Loucy (cell line): Measurements from ENCODE around the gene HBQ1.

Experiments
- H2AFZ ChIP-seq: fragments of 200-600 bp; sonication (generic); 2 replicates; pipeline ENCODE4 v1.6.0; 2016; ENCODE audit warnings: antibody characterized with exemption, mild to moderate bottlenecking, low read length, moderate library complexity
- H3F3A ChIP-seq: fragments of 200-600 bp; 2 replicates; pipeline ENCODE4 v1.6.0; 2016; ENCODE audit warnings: antibody characterized with exemption, low read depth, mild to moderate bottlenecking
- H3K27me3 ChIP-seq: fragments of 200-600 bp; sonication (generic); 2 replicates; pipeline ENCODE4 v1.6.1; 2014; ENCODE audit warnings: low read length, mild to moderate bottlenecking; ENCODE audit not compliant: insufficient read depth, poor library complexity, severe bottlenecking
- H3K36me3 ChIP-seq: fragments of 200-600 bp; sonication (generic); 2 replicates; pipeline ENCODE4 v1.6.1; 2016; ENCODE audit warnings: low read length; ENCODE audit not compliant: insufficient read depth
- H3K4me1 ChIP-seq: fragments of 200-600 bp; sonication (generic); 2 replicates; pipeline ENCODE4 v1.5.1; 2014; ENCODE audit warnings: low read length, mild to moderate bottlenecking; ENCODE audit not compliant: insufficient read depth, poor library complexity, severe bottlenecking
- H3K4me2 ChIP-seq: fragments of 200-600 bp; sonication (generic); 2 replicates; pipeline ENCODE4 v1.6.0; 2014; ENCODE audit warnings: antibody characterized with exemption, low read length, low read depth, mild to moderate bottlenecking; ENCODE audit not compliant: poor library complexity, severe bottlenecking
- H3K4me3 ChIP-seq: fragments of 200-600 bp; sonication (generic); 2 replicates; pipeline ENCODE4 v1.5.1; 2014; ENCODE audit warnings: low read length, mild to moderate bottlenecking, mixed read lengths; ENCODE audit not compliant: poor library complexity, severe bottlenecking
- H3K79me2 ChIP-seq: fragments of 200-600 bp; sonication (generic); 2 replicates; pipeline ENCODE4 v1.6.1; 2014; ENCODE audit warnings: low read length; ENCODE audit not compliant: insufficient read depth
- H3K9ac ChIP-seq: fragments of 200-600 bp; sonication (generic); 2 replicates; pipeline ENCODE4 v1.6.0; 2014; ENCODE audit warnings: mild to moderate bottlenecking, low read depth, low read length, moderate library complexity; ENCODE audit not compliant: poor library complexity, severe bottlenecking
- H3K9me2 ChIP-seq: fragments of 200-600 bp; sonication (generic); replicated peaks from 2 replicates; pipeline ENCODE4 v1.6.1; 2016; ENCODE audit warnings: low read depth, low read length, mixed read lengths
- H3K9me3 ChIP-seq: fragments of 200-600 bp; sonication (generic); 2 replicates; pipeline ENCODE4 v1.6.1; 2014; ENCODE audit warnings: mild to moderate bottlenecking, antibody characterized with exemption, low read length, low read depth; ENCODE audit not compliant: insufficient read depth
- H4K20me1 ChIP-seq: fragments of 200-600 bp; sonication (generic); 2 replicates; pipeline ENCODE4 v1.6.0; 2014; ENCODE audit warnings: antibody characterized with exemption, low read length, mild to moderate bottlenecking; ENCODE audit not compliant: insufficient read depth, poor library complexity, severe bottlenecking
- CTCF ChIP-seq: fragments of 200-600 bp; sonication (generic); conservative IDR thresholded peaks from 2 replicates; pipeline ENCODE4 v1.5.1; 2014; ENCODE audit warnings: mild to moderate bottlenecking, antibody characterized with exemption, low read length
- EZH2phosphoT487 ChIP-seq: fragments of 200-600 bp; IDR thresholded peaks from 2 replicates; pipeline ENCODE4 v1.6.1; 2018; ENCODE audit warnings: antibody characterized with exemption, mild to moderate bottlenecking, moderate library complexity, borderline replicate concordance

The HBQ1 gene

DNA sequence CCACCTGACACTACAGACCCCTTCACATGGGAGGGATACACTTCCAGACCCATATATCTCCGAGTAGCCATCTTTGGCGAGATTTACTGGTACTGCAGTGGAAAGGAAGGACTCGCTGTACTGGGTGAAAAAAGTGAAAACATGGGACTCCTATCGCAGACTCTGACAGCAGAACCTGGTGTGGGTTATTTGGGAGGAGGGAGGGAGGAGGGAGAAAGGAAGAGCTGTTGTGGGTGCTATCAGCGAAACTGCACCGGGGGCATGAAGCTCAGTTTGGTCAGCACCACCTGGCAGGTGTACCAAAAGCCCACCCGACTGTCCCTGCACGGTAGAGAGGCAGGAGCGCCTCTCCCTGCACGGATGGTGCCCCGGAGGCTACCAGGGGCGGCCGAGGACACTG lies 5.0 kb downstream of the HBQ1 start:
- no peak for TF ChIP-seq CTCF
- TF ChIP-seq EZH2phosphoT487 = no peak
- Histone ChIP-seq H3K9me3 (no peaks in the 10 kb centered on the region), H4K20me1 (no peaks in the 10 kb centered on the region), H3K4me1 (no peaks in the 10 kb centered on the region), H3K4me3 (no peak overlapping the region), H3K4me2 (no peak overlapping the region), H3K9ac (no peak overlapping the region), H2AFZ (no peak overlapping the region), H3K27me3 (no peaks in the 10 kb centered on the region), H3K79me2 (no peaks in the 10 kb centered on the region), H3K9me2 (no peaks in the 10 kb centered on the region), H3F3A (no peaks in the 10 kb centered on the region), H3K36me3 (peaks cover 21% of the 10 kb centered on the region; the same call in 1 of the 2 replicates)

GRCh38 chr16:185691-186090 lies 5.4 kb downstream of the HBQ1 start:
- Histone ChIP-seq H3K27me3 (no peaks in the 10 kb centered on the region), H3K4me1 (no peaks in the 10 kb centered on the region), H3K4me2 (no peak overlapping the region), H3F3A (no peaks in the 10 kb centered on the region), H3K9ac (no peak overlapping the region), H3K4me3 (no peak overlapping the region), H3K36me3 (peaks cover 21% of the 10 kb centered on the region; the same call in 1 of the 2 replicates), H4K20me1 (no peaks in the 10 kb centered on the region), H3K9me3 (no peaks in the 10 kb centered on the region), H3K79me2 (no peaks in the 10 kb centered on the region), H3K9me2 (no peaks in the 10 kb centered on the region), H2AFZ (no peak overlapping the region)
- TF ChIP-seq EZH2phosphoT487 (no peak), CTCF (no peak)

GRCh38 chr16:187330-187729 lies 7.1 kb downstream of the HBQ1 start:
- no peaks in the 10 kb centered on the region for H3K4me1 ChIP-seq
- no peaks in the 10 kb centered on the region for H3K9me2 ChIP-seq
- no peaks in the 10 kb centered on the region for H3K79me2 ChIP-seq
- no peak overlapping the region for H3K9ac ChIP-seq
- H3K36me3 ChIP-seq = peaks cover 27% of the 10 kb centered on the region; the same call in 1 of the 2 replicates
- H3K27me3 ChIP-seq = no peaks in the 10 kb centered on the region
- no peaks in the 10 kb centered on the region for H4K20me1 ChIP-seq
- no peaks in the 10 kb centered on the region for H3F3A ChIP-seq
- no peak overlapping the region for H3K4me2 ChIP-seq
- TF ChIP-seq CTCF (no peak), EZH2phosphoT487 (no peak)
- no peak overlapping the region for H3K4me3 ChIP-seq
- H3K9me3 ChIP-seq = no peaks in the 10 kb centered on the region
- no peak overlapping the region for H2AFZ ChIP-seq
